Measurements from ENCODE around the gene FBXW4. TPM values are rescaled to one million over a fixed set of nuclear protein-coding genes. Genes with fewer than 3 reads are reported as not detected.
A peak's percentile ranks its signal among the peaks of the same experiment; 100 is the strongest.

Gene FBXW4
- total and polyA plus RNA-seq, 9 of the 15 experiments (the other 6 are each of a cell fraction or from before 2014, with no cell fraction given): 1.0 to 10.6 (median 5.4) TPM

DNA sequence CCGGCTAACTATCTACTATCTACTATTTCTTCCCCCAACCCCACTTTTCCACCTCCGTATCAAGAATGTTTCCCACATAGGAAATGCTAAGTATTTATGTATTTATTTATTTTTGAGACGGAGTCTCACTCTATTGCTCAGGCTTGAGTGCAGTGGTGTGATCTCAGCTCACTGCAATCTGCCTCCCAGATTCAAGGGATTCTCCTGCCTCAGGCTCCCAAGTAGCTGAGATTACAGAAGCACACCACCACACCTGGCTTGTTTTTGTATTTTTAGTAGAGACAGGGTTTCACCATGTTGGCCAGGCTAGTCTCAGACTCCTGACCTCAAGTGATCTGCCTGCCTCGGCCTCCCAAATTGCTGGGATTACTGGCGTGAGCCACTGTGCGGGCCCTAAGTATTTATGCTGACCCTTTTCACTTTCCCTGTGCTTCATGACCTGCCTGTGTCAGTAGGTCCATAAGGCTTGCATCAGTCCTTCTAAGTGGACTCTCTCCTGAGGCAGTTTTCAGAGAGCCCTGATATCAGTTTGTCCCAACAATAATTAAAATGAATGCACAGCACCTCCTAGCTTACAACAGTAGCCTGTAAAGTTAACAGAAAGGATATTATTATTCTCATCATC, 25.7 kb upstream of the FBXW4 start:
- no peaks in the 10 kb centered on the region for H3K9me1 ChIP-seq (ENCODE audit: control insufficient read depth, insufficient read depth, low read length)
- FAIRE-seq (no peak), DNase-seq (ENCODE audit: extremely low read depth in 1 of 4, low spot score in 3 of 4) (no peak), ATAC-seq (no peak)
- H3K79me2 ChIP-seq (ENCODE audit: control insufficient read depth, insufficient read depth, low read length): peaks cover 2% of the 10 kb centered on the region; the same call in 1 of the 3 replicates
- ChIA-PET CTCF (ENCODE audit: low intra/inter-chr PET ratio) (interaction anchor here (0.8 kb wide), 1 partner anchor 119 kb away, joined by 3 read pairs; no protein-coding TSS in a partner anchor), POLR2A (no interaction called here)
- H2AFZ ChIP-seq (ENCODE audit: low read depth, low read length): no peak overlapping the region
- WGBS (ENCODE audit: insufficient coverage, low coverage, missing lambda C conversion rate): 84% methylated on average over 5 of the region's 6 CpGs
- no peak overlapping the region for H3K27ac ChIP-seq (ENCODE audit: extremely low read depth, low read depth, low read length)
- no peaks in the 10 kb centered on the region for H3K36me3 ChIP-seq (ENCODE audit: control insufficient read depth, insufficient read depth, low read length)
- no peaks in the 10 kb centered on the region for H3K9me3 ChIP-seq (replicated peaks; ENCODE audit: control insufficient read depth, insufficient read depth, low read depth, low read length)
- TF ChIP-seq, protein P1, sequence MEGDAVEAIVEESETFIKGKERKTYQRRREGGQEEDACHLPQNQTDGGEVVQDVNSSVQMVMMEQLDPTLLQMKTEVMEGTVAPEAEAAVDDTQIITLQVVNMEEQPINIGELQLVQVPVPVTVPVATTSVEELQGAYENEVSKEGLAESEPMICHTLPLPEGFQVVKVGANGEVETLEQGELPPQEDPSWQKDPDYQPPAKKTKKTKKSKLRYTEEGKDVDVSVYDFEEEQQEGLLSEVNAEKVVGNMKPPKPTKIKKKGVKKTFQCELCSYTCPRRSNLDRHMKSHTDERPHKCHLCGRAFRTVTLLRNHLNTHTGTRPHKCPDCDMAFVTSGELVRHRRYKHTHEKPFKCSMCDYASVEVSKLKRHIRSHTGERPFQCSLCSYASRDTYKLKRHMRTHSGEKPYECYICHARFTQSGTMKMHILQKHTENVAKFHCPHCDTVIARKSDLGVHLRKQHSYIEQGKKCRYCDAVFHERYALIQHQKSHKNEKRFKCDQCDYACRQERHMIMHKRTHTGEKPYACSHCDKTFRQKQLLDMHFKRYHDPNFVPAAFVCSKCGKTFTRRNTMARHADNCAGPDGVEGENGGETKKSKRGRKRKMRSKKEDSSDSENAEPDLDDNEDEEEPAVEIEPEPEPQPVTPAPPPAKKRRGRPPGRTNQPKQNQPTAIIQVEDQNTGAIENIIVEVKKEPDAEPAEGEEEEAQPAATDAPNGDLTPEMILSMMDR (IDR thresholded peaks at IDR 0.05 in 2 of 3, conservative IDR thresholded peaks at IDR 0.05 in 1 of 3; ENCODE audit: insufficient read depth in 2 of 3, low read depth in 1 of 3, low read length in 3 of 3): peak in 1 of 3 experiments; percentile 18; a peak in 1 of 6 replicates
- TF ChIP-seq, protein P2, sequence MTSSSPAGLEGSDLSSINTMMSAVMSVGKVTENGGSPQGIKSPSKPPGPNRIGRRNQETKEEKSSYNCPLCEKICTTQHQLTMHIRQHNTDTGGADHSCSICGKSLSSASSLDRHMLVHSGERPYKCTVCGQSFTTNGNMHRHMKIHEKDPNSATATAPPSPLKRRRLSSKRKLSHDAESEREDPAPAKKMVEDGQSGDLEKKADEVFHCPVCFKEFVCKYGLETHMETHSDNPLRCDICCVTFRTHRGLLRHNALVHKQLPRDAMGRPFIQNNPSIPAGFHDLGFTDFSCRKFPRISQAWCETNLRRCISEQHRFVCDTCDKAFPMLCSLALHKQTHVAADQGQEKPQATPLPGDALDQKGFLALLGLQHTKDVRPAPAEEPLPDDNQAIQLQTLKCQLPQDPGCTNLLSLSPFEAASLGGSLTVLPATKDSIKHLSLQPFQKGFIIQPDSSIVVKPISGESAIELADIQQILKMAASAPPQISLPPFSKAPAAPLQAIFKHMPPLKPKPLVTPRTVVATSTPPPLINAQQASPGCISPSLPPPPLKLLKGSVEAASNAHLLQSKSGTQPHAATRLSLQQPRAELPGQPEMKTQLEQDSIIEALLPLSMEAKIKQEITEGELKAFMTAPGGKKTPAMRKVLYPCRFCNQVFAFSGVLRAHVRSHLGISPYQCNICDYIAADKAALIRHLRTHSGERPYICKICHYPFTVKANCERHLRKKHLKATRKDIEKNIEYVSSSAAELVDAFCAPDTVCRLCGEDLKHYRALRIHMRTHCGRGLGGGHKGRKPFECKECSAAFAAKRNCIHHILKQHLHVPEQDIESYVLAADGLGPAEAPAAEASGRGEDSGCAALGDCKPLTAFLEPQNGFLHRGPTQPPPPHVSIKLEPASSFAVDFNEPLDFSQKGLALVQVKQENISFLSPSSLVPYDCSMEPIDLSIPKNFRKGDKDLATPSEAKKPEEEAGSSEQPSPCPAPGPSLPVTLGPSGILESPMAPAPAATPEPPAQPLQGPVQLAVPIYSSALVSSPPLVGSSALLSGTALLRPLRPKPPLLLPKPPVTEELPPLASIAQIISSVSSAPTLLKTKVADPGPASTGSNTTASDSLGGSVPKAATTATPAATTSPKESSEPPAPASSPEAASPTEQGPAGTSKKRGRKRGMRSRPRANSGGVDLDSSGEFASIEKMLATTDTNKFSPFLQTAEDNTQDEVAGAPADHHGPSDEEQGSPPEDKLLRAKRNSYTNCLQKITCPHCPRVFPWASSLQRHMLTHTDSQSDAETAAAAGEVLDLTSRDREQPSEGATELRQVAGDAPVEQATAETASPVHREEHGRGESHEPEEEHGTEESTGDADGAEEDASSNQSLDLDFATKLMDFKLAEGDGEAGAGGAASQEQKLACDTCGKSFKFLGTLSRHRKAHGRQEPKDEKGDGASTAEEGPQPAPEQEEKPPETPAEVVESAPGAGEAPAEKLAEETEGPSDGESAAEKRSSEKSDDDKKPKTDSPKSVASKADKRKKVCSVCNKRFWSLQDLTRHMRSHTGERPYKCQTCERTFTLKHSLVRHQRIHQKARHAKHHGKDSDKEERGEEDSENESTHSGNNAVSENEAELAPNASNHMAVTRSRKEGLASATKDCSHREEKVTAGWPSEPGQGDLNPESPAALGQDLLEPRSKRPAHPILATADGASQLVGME (CRISPR knock-in tag; IDR thresholded peaks at IDR 0.05): no peak
- intact Hi-C loops (cut with micrococcal nuclease): no loop called here
- in situ Hi-C loops (cut with MboI): no loop called here
- H3K9ac ChIP-seq (ENCODE audit: insufficient read depth in 1 of 2, low read depth in 2 of 2, low read length in 2 of 2): no peak overlapping the region
- H3K4me2 ChIP-seq (ENCODE audit: insufficient read depth, low read length): no peak overlapping the region
- no TSS peak for BruUV-seq (replicated peaks)
- H3K4me1 ChIP-seq (replicated peaks in 1 of 2; ENCODE audit: control insufficient read depth in 2 of 2, insufficient read depth in 2 of 2, low read length in 2 of 2): peaks cover 0 to 8% of the 10 kb centered on the region in 2 experiments; a peak in 3 of 5 replicates
- H3K27me3 ChIP-seq (ENCODE audit: control insufficient read depth in 2 of 2, insufficient read depth in 2 of 2, low read length in 2 of 2): no peaks in the 10 kb centered on the region
- H3K4me3 ChIP-seq: no peak overlapping the region
- no peaks in the 10 kb centered on the region for H4K20me1 ChIP-seq (replicated peaks; ENCODE audit: control insufficient read depth, insufficient read depth, low read length)

Measured in K562 (cell line).